ENCODE results near the gene SLC24A4.

SLC24A4 gene

GRCh38 chr14:92323011-92323915 is at the start of gene SLC24A4:
Gene SLC24A4, plus strand, starts transcription at chr14:92323165. Its CDS starts 666 bp downstream, at chr14:92323831.
- DNase-seq: no peak

- no peak for DNase-seq
These were observed 49.8 kb upstream of the SLC24A4 start for GRCh38 chr14:92273166-92273565.

GRCh38 chr14:92274055-92274454 is 48.9 kb upstream of the SLC24A4 start:
- no peak for DNase-seq

- DNase-seq: no peak
These were observed 46.9 kb upstream of the SLC24A4 start for GRCh38 chr14:92276074-92276473.

- DNase-seq: no peak
These were observed 45.9 kb upstream of the SLC24A4 start for GRCh38 chr14:92277031-92277430.

GRCh38 chr14:92280554-92281262 is 42.3 kb upstream of the SLC24A4 start:
- no peak for DNase-seq

- no peak for DNase-seq
These were observed 40.3 kb upstream of the SLC24A4 start for GRCh38 chr14:92282669-92283068.

GRCh38 chr14:92285311-92285710 is 37.7 kb upstream of the SLC24A4 start:
- no peak for DNase-seq

GRCh38 chr14:92287987-92288386 is 35.0 kb upstream of the SLC24A4 start:
- no peak for DNase-seq

- no peak for DNase-seq
These were observed 33.8 kb upstream of the SLC24A4 start for GRCh38 chr14:92288994-92289660.

GRCh38 chr14:92292673-92293072 is 30.3 kb upstream of the SLC24A4 start:
- DNase-seq: no peak

GRCh38 chr14:92294506-92294905 is 28.5 kb upstream of the SLC24A4 start:
- DNase-seq: no peak

GRCh38 chr14:92297818-92298595 is 25.0 kb upstream of the SLC24A4 start:
- no peak for DNase-seq

GRCh38 chr14:92302481-92302880 is 20.5 kb upstream of the SLC24A4 start:
- no peak for DNase-seq

GRCh38 chr14:92308716-92309115 is 14.2 kb upstream of the SLC24A4 start:
- DNase-seq: no peak

GRCh38 chr14:92309968-92310530 is 12.9 kb upstream of the SLC24A4 start:
- peak in 1 of 2 experiments; percentile 31 for DNase-seq

- peak in 1 of 2 experiments; percentile 24 for DNase-seq
These were observed 12.1 kb upstream of the SLC24A4 start for GRCh38 chr14:92310776-92311375.

GRCh38 chr14:92314182-92314581 is 8.8 kb upstream of the SLC24A4 start:
- no peak for DNase-seq

GRCh38 chr14:92315050-92315805 is 7.7 kb upstream of the SLC24A4 start:
- no peak for DNase-seq

- no peak for DNase-seq
These were observed 6.8 kb upstream of the SLC24A4 start for GRCh38 chr14:92316176-92316575.

- DNase-seq: no peak
These were observed 6.0 kb upstream of the SLC24A4 start for GRCh38 chr14:92316937-92317336.

All from NCI-H446 (cell line).